Liver (tissue), 9 donors: Measurements from ENCODE around the gene ASB5. TPM values are rescaled to one million over a fixed set of nuclear protein-coding genes. Genes with fewer than 3 reads are reported as not detected.

Source experiments
- DNase-seq: peaks from one replicate; pipeline ENCODE4 v3.0.0-alpha.2; 2017; ENCODE audit warnings: low spot score
- H3K27ac ChIP-seq, 2 donors: one replicate each; pipeline ENCODE4 v1.7.0; 2013; ENCODE audit warnings: inconsistent platforms in 2 of 2, low read length in 2 of 2, control low read depth in 1 of 2, low read depth in 1 of 2, mild to moderate bottlenecking in 1 of 2
- H3K27me3 ChIP-seq, 4 donors: one replicate each; pipeline versions ENCODE4 v1.6.1 to v1.7.0; 2013; ENCODE audit warnings: low read length in 3 of 4, inconsistent platforms in 1 of 4, mild to moderate bottlenecking in 1 of 4, moderate library complexity in 1 of 4; ENCODE audit not compliant: control insufficient read depth in 4 of 4, insufficient read depth in 4 of 4
- H3K36me3 ChIP-seq, 4 donors: one replicate each; pipeline versions ENCODE4 v1.6.1 to v1.7.0; 2013; ENCODE audit warnings: low read length in 3 of 4, mild to moderate bottlenecking in 3 of 4, low read depth in 1 of 4, moderate library complexity in 1 of 4; ENCODE audit not compliant: control insufficient read depth in 4 of 4, insufficient read depth in 3 of 4
- H3K4me1 ChIP-seq, 4 donors: one replicate each; pipeline versions ENCODE4 v1.6.1 to v1.7.0; 2013; ENCODE audit warnings: low read length in 3 of 4, mild to moderate bottlenecking in 3 of 4, moderate library complexity in 1 of 4; ENCODE audit not compliant: control insufficient read depth in 4 of 4, insufficient read depth in 4 of 4
- H3K4me3 ChIP-seq, 3 donors: one replicate each; pipeline versions ENCODE4 v1.6.1 to v1.7.0; 2013; ENCODE audit warnings: low read length in 3 of 3, control low read depth in 1 of 3, low read depth in 1 of 3, mild to moderate bottlenecking in 1 of 3
- H3K9ac ChIP-seq, 2 donors: one replicate each; pipeline ENCODE4 v1.7.0; 2013; ENCODE audit warnings: low read length in 2 of 2, mild to moderate bottlenecking in 2 of 2, moderate library complexity in 2 of 2, control low read depth in 1 of 2, low read depth in 1 of 2
- H3K9me3 ChIP-seq, 4 donors: one replicate each; pipeline versions ENCODE4 v1.6.1 to v1.7.0; 2013; ENCODE audit warnings: low read length in 3 of 4; ENCODE audit not compliant: control insufficient read depth in 4 of 4
- EGR1 ChIP-seq, 2 donors: IDR thresholded peaks; 2 replicates each; pipeline ENCODE4 v1.6.1; 2016 to 2018; ENCODE audit warnings: antibody characterized with exemption in 2 of 2, low read depth in 2 of 2
- FOXA1 ChIP-seq: IDR thresholded peaks from 2 replicates; pipeline ENCODE4 v1.6.1; 2016; ENCODE audit warnings: antibody characterized with exemption
- HNF4A ChIP-seq, 2 donors: conservative IDR thresholded peaks; 2 replicates each; pipeline ENCODE4 v1.6.1; 2016; ENCODE audit warnings: antibody characterized with exemption in 2 of 2, mild to moderate bottlenecking in 2 of 2
- HNF4G ChIP-seq: IDR thresholded peaks from 2 replicates; pipeline ENCODE4 v1.6.1; 2016; ENCODE audit warnings: antibody characterized with exemption
- RAD21 ChIP-seq, 2 donors: IDR thresholded peaks; 2 replicates each; pipeline ENCODE4 v1.6.1; 2016; ENCODE audit warnings: antibody characterized with exemption in 2 of 2, mild to moderate bottlenecking in 2 of 2
- RXRA ChIP-seq, 2 donors: IDR thresholded peaks; 2 replicates each; pipeline ENCODE4 v1.6.1; 2017 to 2018; ENCODE audit warnings: antibody characterized with exemption in 2 of 2, mild to moderate bottlenecking in 1 of 2
- SP1 ChIP-seq: IDR thresholded peaks from 2 replicates; pipeline ENCODE4 v1.6.1; 2018; ENCODE audit warnings: antibody characterized with exemption, mild to moderate bottlenecking
- TAF1 ChIP-seq: conservative IDR thresholded peaks from 2 replicates; pipeline ENCODE4 v1.6.1; 2016; ENCODE audit warnings: antibody characterized with exemption, mild to moderate bottlenecking
- YY1 ChIP-seq: IDR thresholded peaks from 2 replicates; pipeline ENCODE4 v1.6.1; 2016; ENCODE audit warnings: antibody characterized with exemption, mild to moderate bottlenecking
- WGBS: extraction: QIAGEN DNeasy Blood & Tissue Kit; methylation state at CpG from one replicate; pipeline ENCODE4 v1.1.7; 2013; 5-methylcytosine and 5-hydroxymethylcytosine counted together
- polyA plus RNA-seq, 2 donors: library from polyadenylated mRNA; stranded (reverse) in 1 of 2; unstranded in 1 of 2; fragments of 200-250 nt in 1 of 2; fragments of >200 nt in 1 of 2; fragmentation: Nextera tagmentation in 1 of 2; extraction: Ambion mirVana in 1 of 2; gene quantifications; one replicate each; pipeline versions ENCODE4 v1.2.1 to v1.2.3, GENCODE V29; 2013 to 2015
- total RNA-seq, 2 donors: library from RNA; depleted of rRNA; stranded (reverse); fragments of >200 nt; gene quantifications; one replicate each; pipeline ENCODE4 v1.2.3, GENCODE V29; 2014
- TF ChIP-seq, protein P1 (sequence below): IDR thresholded peaks from 2 replicates; pipeline ENCODE4 v1.6.1; 2016; ENCODE audit warnings: antibody characterized with exemption
- TF ChIP-seq, protein P2 (sequence below): IDR thresholded peaks from 2 replicates; pipeline ENCODE4 v1.6.1; 2016; ENCODE audit warnings: antibody characterized with exemption, mild to moderate bottlenecking
- TF ChIP-seq, protein P3 (sequence below): IDR thresholded peaks from 2 replicates; pipeline ENCODE4 v1.6.1; 2016; ENCODE audit warnings: antibody characterized with exemption
- donor health status: healthy.
- donor health status: healthy.
- donor health status: healthy.
- donor health status: healthy.
- donor health status: healthy.

Gene ASB5
- total and polyA plus RNA-seq, 4 donors = 0.05 TPM; not detected in 3

DNA sequence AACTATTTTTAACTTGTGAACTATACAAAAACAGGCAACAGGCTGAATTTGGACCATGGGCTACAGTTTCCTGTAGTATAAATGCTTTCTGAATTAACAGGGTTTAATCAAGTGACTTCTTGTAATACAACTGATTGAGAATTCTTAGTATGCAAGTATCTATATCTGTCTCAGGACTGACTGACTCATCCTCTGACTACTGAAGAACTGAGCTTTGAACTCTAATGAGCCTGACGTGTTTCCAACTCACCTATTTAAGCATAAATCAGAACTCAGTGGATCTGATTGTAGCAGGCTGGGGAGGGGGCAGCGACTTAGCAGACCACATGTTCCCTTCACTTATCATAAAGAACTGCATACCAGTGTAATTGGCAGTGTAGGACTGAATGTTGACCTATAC lies 81.4 kb downstream of the ASB5 start:
- H3K27me3 ChIP-seq = peaks cover 0 to 7% (median 4%) of the 10 kb centered on the region in 4 donors
- no peaks in the 10 kb centered on the region for H3K36me3 ChIP-seq
- H3K4me1 ChIP-seq = no peaks in the 10 kb centered on the region
- H3K4me3 ChIP-seq = no peak overlapping the region
- TF ChIP-seq, protein P1, sequence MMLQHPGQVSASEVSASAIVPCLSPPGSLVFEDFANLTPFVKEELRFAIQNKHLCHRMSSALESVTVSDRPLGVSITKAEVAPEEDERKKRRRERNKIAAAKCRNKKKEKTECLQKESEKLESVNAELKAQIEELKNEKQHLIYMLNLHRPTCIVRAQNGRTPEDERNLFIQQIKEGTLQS = no peak
- TF ChIP-seq YY1 (no peak), FOXA1 (no peak), SP1 (no peak), HNF4G (no peak), EGR1 (IDR thresholded peaks at IDR 0.05; ENCODE audit: low read depth in 2 of 2) (no peak), TAF1 (no peak)
- TF ChIP-seq, protein P2, sequence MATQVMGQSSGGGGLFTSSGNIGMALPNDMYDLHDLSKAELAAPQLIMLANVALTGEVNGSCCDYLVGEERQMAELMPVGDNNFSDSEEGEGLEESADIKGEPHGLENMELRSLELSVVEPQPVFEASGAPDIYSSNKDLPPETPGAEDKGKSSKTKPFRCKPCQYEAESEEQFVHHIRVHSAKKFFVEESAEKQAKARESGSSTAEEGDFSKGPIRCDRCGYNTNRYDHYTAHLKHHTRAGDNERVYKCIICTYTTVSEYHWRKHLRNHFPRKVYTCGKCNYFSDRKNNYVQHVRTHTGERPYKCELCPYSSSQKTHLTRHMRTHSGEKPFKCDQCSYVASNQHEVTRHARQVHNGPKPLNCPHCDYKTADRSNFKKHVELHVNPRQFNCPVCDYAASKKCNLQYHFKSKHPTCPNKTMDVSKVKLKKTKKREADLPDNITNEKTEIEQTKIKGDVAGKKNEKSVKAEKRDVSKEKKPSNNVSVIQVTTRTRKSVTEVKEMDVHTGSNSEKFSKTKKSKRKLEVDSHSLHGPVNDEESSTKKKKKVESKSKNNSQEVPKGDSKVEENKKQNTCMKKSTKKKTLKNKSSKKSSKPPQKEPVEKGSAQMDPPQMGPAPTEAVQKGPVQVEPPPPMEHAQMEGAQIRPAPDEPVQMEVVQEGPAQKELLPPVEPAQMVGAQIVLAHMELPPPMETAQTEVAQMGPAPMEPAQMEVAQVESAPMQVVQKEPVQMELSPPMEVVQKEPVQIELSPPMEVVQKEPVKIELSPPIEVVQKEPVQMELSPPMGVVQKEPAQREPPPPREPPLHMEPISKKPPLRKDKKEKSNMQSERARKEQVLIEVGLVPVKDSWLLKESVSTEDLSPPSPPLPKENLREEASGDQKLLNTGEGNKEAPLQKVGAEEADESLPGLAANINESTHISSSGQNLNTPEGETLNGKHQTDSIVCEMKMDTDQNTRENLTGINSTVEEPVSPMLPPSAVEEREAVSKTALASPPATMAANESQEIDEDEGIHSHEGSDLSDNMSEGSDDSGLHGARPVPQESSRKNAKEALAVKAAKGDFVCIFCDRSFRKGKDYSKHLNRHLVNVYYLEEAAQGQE = no peak
- TF ChIP-seq, protein P3, sequence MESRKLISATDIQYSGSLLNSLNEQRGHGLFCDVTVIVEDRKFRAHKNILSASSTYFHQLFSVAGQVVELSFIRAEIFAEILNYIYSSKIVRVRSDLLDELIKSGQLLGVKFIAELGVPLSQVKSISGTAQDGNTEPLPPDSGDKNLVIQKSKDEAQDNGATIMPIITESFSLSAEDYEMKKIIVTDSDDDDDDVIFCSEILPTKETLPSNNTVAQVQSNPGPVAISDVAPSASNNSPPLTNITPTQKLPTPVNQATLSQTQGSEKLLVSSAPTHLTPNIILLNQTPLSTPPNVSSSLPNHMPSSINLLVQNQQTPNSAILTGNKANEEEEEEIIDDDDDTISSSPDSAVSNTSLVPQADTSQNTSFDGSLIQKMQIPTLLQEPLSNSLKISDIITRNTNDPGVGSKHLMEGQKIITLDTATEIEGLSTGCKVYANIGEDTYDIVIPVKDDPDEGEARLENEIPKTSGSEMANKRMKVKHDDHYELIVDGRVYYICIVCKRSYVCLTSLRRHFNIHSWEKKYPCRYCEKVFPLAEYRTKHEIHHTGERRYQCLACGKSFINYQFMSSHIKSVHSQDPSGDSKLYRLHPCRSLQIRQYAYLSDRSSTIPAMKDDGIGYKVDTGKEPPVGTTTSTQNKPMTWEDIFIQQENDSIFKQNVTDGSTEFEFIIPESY = no peak
- no peak overlapping the region for H3K9ac ChIP-seq
- H3K9me3 ChIP-seq = no peaks in the 10 kb centered on the region
- WGBS = 81% methylated on average over 2 of the region's 2 CpGs
- no peak for DNase-seq
- no peak overlapping the region for H3K27ac ChIP-seq

DNA sequence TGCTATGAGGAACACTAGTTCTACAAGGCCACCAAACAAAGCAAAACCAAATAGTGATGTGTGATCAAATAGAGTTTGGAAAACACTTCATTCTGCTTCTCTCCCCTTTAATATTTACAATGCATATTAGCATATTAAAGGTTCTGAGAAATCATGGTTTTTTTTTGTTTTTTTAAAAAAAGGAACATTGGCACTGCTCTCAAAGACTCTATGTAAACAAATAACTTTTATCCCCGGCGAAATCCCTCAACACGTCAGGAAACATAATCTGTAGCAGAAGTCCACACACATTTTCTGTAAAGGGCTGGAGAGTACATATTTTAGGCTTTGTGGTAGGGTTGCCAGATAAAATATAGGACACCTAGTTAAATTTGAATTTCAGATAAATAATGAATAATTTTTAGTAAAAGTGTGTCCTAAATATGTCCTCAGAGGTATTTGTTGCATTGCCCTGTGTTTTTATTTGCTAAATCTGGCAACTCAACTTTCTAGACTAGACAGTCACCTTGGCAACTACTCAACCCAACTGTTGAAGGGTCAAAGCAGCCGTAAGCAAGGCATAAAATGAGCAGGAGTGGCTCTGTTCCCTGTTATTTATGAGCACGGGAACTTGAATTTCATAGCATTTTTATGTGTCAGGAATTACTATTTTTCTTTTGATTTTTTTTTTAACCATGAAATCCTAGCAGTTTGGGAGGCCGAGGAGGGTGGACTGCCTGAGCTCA lies 82.2 kb downstream of the ASB5 start:
- no peak for DNase-seq
- Histone ChIP-seq H3K27me3 (peaks cover 0 to 5% (median 2%) of the 10 kb centered on the region in 4 donors), H3K9ac (no peak overlapping the region), H3K27ac (no peak overlapping the region), H3K4me1 (no peaks in the 10 kb centered on the region), H3K9me3 (no peaks in the 10 kb centered on the region), H3K4me3 (no peak overlapping the region), H3K36me3 (no peaks in the 10 kb centered on the region)
- WGBS = 73% methylated on average over 6 of the region's 6 CpGs
- TF ChIP-seq RAD21 (IDR thresholded peaks at IDR 0.05) (no peak), HNF4G (no peak), HNF4A (conservative IDR thresholded peaks at IDR 0.05) (no peak), YY1 (no peak), RXRA (IDR thresholded peaks at IDR 0.05) (no peak)
- TF ChIP-seq, protein P1 = no peak
- TF ChIP-seq, protein P2 = no peak
